Activated naive CD8-positive, alpha-beta T cell (primary cell): ENCODE measurements around the gene EMC8.

Source experiments
- H3K27ac Mint-ChIP-seq: one replicate; pipeline ENCODE4 v1.8.0; 2021; ENCODE audit warnings: mixed read lengths
- H3K27me3 Mint-ChIP-seq: one replicate; pipeline ENCODE4 v1.8.0; 2021; ENCODE audit warnings: mixed read lengths
- H3K36me3 Mint-ChIP-seq: one replicate; pipeline ENCODE4 v1.8.0; 2021; ENCODE audit warnings: mixed read lengths
- H3K4me1 Mint-ChIP-seq: one replicate; pipeline ENCODE4 v1.8.0; 2021; ENCODE audit warnings: low read depth, mixed read lengths
- H3K4me3 Mint-ChIP-seq: one replicate; pipeline ENCODE4 v1.8.0; 2021; ENCODE audit warnings: mild to moderate bottlenecking, mixed read lengths
- H3K9me3 Mint-ChIP-seq: one replicate; pipeline ENCODE4 v1.8.0; 2021; ENCODE audit warnings: low read depth, mixed read lengths

EMC8 gene

DNA sequence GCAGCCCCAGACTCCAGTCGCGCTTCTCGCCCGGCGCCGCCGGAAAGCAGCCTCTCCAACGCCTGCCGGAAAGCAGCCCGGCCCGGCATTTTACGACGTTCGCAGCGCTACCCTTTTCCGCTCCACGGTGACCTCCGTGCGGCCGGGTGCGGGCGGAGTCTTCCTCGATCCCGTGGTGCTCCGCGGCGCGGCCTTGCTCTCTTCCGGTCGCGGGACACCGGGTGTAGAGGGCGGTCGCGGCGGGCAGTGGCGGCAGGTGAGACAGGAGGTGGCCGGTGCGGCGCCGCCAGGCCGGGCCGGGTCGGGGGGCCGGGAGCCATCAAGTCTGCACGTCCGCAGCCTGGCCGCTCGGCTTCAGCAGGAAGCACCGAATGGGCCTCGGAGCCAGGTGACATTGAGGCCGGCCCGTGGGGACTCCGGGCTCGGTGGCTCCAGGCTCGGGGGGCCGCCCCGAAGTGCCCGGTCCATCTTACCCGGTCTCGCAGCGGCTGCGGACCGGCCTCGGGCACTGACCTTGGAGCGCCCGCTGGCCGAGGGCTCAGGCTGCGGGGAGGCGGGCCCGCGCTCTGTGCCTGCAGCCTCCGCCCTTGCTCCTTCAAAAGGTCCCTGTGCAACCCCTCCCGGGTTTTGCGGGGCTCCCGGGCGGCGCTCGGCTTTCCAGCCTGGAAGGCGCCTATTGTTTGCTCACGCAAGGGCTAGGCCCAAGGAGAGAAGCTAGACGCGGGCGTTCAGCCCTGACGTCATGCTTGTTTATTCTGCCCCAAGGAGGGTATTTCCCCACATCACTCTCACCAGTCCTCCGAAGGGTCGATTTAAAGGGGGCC lies at the start of gene EMC8, which contains the start of gene COX4I1:
EMC8 (minus strand) TSS at position 48 of the 824 bp plus-strand sequence. CDS start 249 bp downstream, outside the sequence.
COX4I1 (plus strand) TSS at position 199 of the 824 bp plus-strand sequence. CDS start 1,511 bp downstream, outside the sequence.
- no peaks in the 10 kb centered on the region for H3K27me3 Mint-ChIP-seq
- H3K9me3 Mint-ChIP-seq: no peaks in the 10 kb centered on the region
- peak within 1 kb of the TSS; percentile 92 for H3K27ac Mint-ChIP-seq
- peak within 1 kb of the TSS; percentile 92 for H3K4me3 Mint-ChIP-seq
- peaks cover 67% of the 10 kb centered on the region for H3K4me1 Mint-ChIP-seq
- H3K36me3 Mint-ChIP-seq: peaks cover 15% of the 10 kb centered on the region

DNA sequence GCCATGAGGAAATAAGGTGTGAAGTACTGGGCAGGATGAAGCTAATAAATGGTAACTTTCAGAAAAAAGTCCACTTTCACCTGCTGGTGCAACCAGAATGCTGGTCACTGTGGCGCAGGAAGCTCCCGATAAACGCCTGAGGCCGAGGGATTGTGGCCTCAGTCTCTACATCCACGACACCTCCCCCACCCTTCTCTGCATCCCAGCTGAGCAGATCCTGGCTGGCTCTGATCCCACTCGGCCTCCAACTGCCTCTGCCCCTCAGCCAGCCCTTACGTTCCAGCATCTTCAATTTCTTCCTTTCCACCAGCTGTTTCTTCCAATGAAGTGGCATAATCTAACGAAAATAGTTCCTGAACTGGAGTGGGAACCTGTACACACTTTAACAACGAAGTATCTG lies 49.6 kb upstream of the EMC8 start:
- no peak overlapping the region for H3K4me3 Mint-ChIP-seq
- H3K27ac Mint-ChIP-seq: no peak overlapping the region
- H3K9me3 Mint-ChIP-seq: no peaks in the 10 kb centered on the region
- no peaks in the 10 kb centered on the region for H3K36me3 Mint-ChIP-seq
- H3K4me1 Mint-ChIP-seq: peaks cover 8% of the 10 kb centered on the region
- peaks cover 8% of the 10 kb centered on the region for H3K27me3 Mint-ChIP-seq

DNA sequence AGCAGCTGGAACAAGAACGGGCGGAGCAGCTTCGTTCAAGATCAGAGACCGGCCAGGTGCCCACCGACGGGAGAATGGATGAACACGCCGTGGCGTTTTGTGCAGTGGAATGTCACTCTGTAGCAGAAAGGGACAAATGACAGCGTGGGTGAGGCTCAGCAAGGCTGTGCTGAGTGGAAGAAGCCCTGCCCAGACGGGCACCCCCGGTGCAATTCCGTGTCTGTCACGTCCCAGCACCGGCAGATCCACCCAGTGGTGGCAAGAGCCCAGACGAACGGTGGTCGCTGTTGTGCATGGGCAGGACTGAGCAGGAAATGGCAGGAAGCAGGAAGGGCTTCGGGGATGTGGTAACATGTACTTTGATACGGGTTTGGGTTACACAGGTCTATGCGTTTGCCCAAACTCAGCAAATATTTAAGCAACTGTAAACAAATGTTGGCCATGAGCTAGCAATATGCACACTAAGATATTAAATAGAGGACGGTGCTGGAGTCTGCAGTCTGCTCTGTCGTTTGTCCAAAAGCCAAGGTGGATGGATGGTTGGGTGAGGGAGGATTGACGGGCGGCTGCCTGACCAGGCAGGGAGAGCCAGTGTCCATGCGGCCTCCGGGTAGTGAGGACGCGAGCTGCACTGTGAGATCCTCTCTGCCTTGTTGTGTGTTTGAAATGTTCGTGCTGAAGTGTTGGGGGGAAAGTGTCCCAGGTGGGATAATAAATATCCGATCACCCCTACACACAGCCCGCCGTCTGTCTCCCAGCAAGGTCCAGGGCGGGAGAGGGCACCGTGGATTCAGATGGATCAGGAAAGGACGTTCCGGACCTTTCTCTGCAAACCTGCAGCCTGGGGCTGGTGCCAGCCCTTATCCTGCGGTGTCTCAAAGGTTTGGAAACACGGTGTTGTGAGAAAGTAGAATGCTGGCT lies 48.6 kb upstream of the EMC8 start:
- Mint-ChIP-seq H3K9me3 (no peaks in the 10 kb centered on the region), H3K36me3 (no peaks in the 10 kb centered on the region), H3K27me3 (peaks cover 8% of the 10 kb centered on the region), H3K27ac (no peak overlapping the region), H3K4me1 (peaks cover 8% of the 10 kb centered on the region), H3K4me3 (no peak overlapping the region)

DNA sequence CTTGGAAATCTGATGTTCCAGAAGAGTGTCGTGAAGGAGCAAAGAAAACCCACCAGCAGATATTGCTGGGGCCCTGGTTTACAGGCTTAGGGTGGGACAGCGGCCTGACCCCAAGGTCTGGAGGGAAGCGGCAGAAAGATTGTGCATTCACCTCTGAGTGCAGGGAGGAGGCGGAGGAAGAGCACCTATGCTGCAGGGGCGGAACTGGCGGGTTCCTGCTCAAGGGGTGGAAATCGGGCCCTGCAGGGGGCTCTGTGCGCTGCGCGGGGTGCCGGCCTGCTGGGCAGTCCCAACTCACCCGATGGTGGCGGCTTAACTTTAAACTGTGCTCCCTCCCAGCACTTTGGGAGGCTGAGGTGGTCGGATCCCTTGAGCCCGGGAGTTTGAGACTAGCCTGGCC lies 47.7 kb upstream of the EMC8 start:
- no peak overlapping the region for H3K4me3 Mint-ChIP-seq
- H3K27ac Mint-ChIP-seq: no peak overlapping the region
- peaks cover 8% of the 10 kb centered on the region for H3K27me3 Mint-ChIP-seq
- H3K36me3 Mint-ChIP-seq: no peaks in the 10 kb centered on the region
- peaks cover 8% of the 10 kb centered on the region for H3K4me1 Mint-ChIP-seq
- no peaks in the 10 kb centered on the region for H3K9me3 Mint-ChIP-seq

DNA sequence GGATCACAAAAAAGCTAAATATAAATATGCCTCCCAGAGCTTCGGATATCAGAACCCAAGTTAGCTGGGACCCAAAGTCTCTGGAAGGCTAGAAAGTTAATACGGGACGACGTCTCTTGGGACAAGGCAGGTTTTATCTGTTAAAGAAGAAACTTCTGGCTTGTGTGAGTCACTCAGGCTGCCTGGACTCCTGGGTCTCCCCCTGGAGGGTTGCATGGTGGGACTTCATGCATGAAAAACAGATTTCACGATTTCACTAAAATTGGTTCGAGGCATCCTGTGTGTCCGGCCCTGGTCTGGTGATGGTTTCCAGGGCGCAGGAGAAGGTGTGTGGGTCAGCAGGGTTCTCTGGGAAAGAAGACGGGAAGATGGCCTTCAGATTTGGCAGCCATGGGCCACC lies 47.1 kb upstream of the EMC8 start:
- peaks cover 8% of the 10 kb centered on the region for H3K4me1 Mint-ChIP-seq
- no peaks in the 10 kb centered on the region for H3K36me3 Mint-ChIP-seq
- H3K27me3 Mint-ChIP-seq: peaks cover 8% of the 10 kb centered on the region
- no peak overlapping the region for H3K4me3 Mint-ChIP-seq
- no peak overlapping the region for H3K27ac Mint-ChIP-seq
- no peaks in the 10 kb centered on the region for H3K9me3 Mint-ChIP-seq

DNA sequence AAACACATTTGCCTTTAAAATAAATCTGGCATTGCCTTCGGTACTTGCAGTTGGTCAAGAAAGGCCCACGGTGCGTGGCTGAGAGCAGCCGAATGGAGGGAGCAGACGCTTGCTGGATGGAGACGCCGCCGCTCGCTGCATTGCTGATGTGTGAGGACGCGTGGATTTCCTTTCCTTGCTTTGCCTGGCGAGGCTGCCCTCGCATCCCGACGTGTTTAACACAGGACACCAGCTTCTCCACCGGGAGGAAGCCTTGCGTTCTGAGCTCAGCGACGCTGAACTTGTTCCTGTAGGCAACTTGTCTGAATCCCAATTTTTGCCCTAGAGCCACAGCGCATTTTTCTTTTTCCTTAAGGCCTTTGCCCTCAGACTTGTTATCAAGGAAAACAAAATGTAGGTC lies 45.9 kb upstream of the EMC8 start:
- H3K36me3 Mint-ChIP-seq: no peaks in the 10 kb centered on the region
- H3K9me3 Mint-ChIP-seq: no peaks in the 10 kb centered on the region
- H3K4me3 Mint-ChIP-seq: no peak overlapping the region
- H3K4me1 Mint-ChIP-seq: peaks cover 8% of the 10 kb centered on the region
- no peak overlapping the region for H3K27ac Mint-ChIP-seq
- H3K27me3 Mint-ChIP-seq: peaks cover 8% of the 10 kb centered on the region

DNA sequence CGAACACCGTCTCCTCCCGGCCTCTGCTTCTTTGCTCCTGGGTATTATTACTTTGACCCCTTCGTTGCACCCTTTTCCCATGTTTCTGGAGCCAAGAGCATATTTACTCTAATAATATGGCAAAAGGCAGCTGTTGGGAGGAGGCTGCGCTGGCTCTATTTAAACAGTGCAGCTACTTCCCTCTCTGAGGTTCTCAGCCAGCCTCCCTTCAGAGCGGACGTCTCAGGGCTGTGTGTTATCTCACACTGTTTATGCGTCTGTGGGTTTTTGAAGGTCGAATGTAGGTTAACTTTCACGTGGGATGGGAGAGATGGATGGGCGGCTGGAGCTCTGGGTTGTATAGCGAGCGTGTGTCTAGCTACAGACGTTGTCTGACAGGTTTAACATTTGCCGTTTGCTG lies 45.4 kb upstream of the EMC8 start:
- peaks cover 8% of the 10 kb centered on the region for H3K27me3 Mint-ChIP-seq
- H3K9me3 Mint-ChIP-seq: no peaks in the 10 kb centered on the region
- H3K36me3 Mint-ChIP-seq: no peaks in the 10 kb centered on the region
- peaks cover 8% of the 10 kb centered on the region for H3K4me1 Mint-ChIP-seq
- H3K27ac Mint-ChIP-seq: peak overlapping the region; percentile 80
- no peak overlapping the region for H3K4me3 Mint-ChIP-seq

DNA sequence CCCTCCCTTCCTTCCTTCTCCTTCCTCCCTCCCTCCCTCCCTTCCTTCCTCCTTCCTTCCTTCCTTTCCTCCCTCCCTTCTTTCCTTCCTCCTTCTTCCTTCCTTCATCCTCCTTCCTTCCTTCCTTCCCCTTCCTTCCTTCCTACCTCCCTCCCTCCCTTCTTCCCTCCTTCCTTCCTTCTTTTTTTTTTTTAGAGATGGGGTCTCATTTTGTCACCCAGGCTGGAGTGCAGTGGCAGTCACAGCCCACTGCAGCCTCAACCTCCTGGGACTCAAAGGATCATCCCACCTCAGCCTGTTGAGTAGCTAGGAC lies 44.8 kb upstream of the EMC8 start:
- Mint-ChIP-seq H3K4me3 (no peak overlapping the region), H3K4me1 (peaks cover 8% of the 10 kb centered on the region), H3K9me3 (no peaks in the 10 kb centered on the region), H3K27ac (no peak overlapping the region), H3K27me3 (peaks cover 8% of the 10 kb centered on the region), H3K36me3 (no peaks in the 10 kb centered on the region)

DNA sequence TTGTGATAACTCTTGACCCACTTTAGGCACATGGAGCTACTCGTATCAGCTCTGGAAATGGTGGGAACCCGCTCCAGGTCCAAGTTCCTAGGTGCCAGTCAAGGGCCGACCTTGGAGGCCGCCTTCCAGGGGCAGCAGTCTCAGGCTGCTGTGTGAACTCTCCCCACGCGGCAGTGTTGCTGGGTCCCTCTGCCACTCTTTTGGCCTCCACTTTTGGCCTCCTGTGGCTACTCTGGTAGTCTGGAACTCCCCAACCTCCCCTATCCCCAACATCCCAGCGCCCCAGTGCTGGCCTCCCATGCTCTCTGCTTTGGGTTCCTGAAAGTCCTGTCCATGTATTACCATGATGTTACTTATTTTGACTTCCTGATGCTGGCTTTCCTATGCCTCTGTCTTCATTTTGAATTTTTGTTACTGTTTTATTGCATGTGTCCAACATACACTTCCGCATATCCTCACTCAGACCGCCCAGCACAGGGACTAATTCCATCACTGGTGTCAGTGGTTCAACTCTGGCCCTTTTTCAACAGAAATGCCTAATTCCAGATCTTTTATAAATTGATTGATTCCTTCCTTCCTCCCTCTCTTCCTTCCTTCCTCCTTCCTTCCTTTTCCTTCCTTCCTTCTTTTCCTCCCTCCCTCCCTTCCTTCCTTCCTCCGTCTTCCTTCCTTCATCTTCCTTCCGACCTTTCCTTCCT lies 44.3 kb upstream of the EMC8 start:
- no peak overlapping the region for H3K27ac Mint-ChIP-seq
- H3K4me3 Mint-ChIP-seq: no peak overlapping the region

DNA sequence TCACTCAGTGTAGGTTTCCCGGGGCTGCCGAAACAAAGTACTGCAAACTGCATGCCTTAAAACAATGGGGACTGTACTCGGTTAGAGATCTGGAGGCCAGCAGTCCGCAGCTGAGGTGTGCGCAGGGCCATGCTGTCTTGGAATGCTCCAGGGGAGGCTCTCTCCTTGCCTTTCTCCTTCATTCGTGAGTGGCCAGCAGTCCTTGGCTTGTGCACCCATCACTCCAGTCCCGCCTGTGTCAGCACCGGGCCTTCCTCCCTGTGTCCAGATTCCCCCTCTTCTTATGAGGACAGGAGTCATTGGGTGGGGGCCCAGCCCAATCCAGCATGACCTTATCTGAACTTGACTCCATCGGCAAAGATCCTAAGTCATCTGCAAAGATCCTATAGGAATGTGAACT lies 43.5 kb upstream of the EMC8 start:
- H3K36me3 Mint-ChIP-seq: no peaks in the 10 kb centered on the region
- no peak overlapping the region for H3K4me3 Mint-ChIP-seq
- no peaks in the 10 kb centered on the region for H3K9me3 Mint-ChIP-seq
- peaks cover 8% of the 10 kb centered on the region for H3K27me3 Mint-ChIP-seq
- peaks cover 8% of the 10 kb centered on the region for H3K4me1 Mint-ChIP-seq
- no peak overlapping the region for H3K27ac Mint-ChIP-seq

More for the DNA sequence above, 44.3 kb upstream of the EMC8 start:
- Mint-ChIP-seq H3K27me3 (peaks cover 8% of the 10 kb centered on the region), H3K9me3 (no peaks in the 10 kb centered on the region), H3K4me1 (peaks cover 8% of the 10 kb centered on the region), H3K36me3 (no peaks in the 10 kb centered on the region)

DNA sequence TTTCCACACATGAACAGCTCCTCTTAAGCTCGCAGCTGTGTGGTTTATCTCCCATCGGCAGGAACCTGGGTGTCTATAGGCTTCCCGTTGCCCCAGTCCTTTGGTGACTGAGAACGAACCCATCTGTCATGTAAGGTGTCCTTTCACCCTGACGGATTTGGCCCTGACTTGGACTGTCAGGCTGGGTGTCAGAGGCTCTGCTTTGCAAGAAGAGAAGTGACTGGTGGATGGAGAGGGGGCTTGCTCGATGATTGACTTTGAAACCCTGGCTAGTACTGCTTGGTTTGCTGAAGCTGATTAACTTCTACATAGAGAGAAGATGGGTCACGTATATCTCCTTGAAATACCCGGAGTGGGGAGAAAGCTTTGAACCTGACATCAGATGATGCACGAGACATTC lies 43.1 kb upstream of the EMC8 start:
- H3K27me3 Mint-ChIP-seq: peaks cover 9% of the 10 kb centered on the region
- no peak overlapping the region for H3K4me3 Mint-ChIP-seq
- no peaks in the 10 kb centered on the region for H3K36me3 Mint-ChIP-seq
- H3K27ac Mint-ChIP-seq: no peak overlapping the region
- peaks cover 8% of the 10 kb centered on the region for H3K4me1 Mint-ChIP-seq
- H3K9me3 Mint-ChIP-seq: no peaks in the 10 kb centered on the region

DNA sequence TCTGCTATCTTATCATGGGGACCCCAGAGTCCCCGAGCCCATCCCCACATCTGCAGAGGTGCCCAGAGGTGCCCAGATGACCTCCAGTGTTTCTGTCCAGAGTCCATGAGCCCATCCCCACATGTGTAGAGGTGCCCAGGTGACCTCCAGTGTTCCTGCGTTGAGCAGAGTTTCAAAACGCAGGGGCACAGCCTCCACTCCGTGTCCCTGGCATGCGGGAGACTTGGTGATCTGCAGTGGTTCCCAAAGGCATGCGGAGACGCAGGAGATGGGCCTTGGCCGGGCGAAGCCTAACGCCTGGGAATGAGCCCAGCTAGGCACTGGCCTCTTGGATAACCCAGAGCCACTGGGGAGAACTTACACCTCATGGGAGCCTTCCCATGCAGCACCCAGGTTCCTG lies 41.5 kb upstream of the EMC8 start:
- H3K27ac Mint-ChIP-seq: no peak overlapping the region
- H3K4me3 Mint-ChIP-seq: no peak overlapping the region
- no peaks in the 10 kb centered on the region for H3K9me3 Mint-ChIP-seq
- no peaks in the 10 kb centered on the region for H3K36me3 Mint-ChIP-seq
- H3K4me1 Mint-ChIP-seq: peaks cover 8% of the 10 kb centered on the region
- H3K27me3 Mint-ChIP-seq: peaks cover 8% of the 10 kb centered on the region

DNA sequence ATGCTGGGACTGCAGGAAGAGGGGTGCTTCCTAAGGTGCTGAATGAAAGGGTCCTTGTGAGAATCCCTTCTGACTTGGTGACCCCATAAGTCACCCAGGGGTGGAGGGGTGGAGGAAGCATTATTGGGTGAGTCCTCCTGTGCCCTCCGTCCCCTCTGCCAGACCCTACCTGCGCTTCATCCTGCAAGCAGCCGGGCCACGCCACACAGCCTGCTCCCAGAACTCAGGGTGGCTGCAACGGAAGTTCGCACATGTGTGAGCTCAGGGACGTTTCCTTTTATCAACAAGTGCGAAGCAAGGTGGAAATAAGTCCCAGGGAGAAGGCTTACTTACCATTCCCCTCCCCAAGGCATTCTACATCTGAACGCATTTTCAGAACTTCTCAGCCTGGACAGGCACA lies 41.1 kb upstream of the EMC8 start:
- Mint-ChIP-seq H3K4me3 (no peak overlapping the region), H3K36me3 (no peaks in the 10 kb centered on the region), H3K9me3 (no peaks in the 10 kb centered on the region), H3K27ac (no peak overlapping the region), H3K4me1 (peaks cover 8% of the 10 kb centered on the region), H3K27me3 (peaks cover 8% of the 10 kb centered on the region)

DNA sequence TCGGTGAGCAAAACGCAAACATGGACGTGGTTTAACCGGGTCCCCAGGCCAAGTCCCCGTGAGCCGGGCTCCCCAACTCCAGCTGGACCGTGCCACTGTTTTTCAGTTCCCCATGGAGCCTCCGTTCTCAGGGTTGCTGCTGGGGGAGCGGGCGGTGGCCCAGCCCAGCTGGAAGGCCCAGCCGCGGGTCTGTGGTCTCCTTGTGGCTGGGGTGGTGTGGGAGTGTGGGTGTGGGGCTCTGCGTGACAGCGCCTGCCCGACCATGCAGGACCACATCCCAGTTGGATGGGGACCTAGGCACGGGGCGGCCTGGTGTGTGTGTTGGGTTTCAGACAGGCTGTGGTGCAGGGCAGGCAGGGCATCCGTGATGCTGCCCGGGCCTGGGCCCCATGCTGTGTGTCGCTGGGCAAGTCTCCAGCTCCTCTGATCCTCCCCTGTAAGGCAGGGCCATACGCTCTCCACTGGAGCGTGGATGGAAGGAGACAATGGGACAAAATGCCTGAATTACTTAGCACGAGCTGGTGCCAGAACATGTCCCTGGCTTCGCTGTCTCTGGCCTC lies 40.4 kb upstream of the EMC8 start:
- H3K36me3 Mint-ChIP-seq: no peaks in the 10 kb centered on the region
- no peaks in the 10 kb centered on the region for H3K9me3 Mint-ChIP-seq
- no peak overlapping the region for H3K4me3 Mint-ChIP-seq
- peaks cover 5% of the 10 kb centered on the region for H3K27me3 Mint-ChIP-seq
- peaks cover 4% of the 10 kb centered on the region for H3K4me1 Mint-ChIP-seq
- H3K27ac Mint-ChIP-seq: no peak overlapping the region
